GM18505 (cell line): ENCODE results near the gene ZNF491.
"Not testable (repeated sequence)": the region's sequence is repeated elsewhere in the genome, so short reads cannot be mapped to it uniquely, and the experiment has no call there.

Experiments
- ATAC-seq: cut with Tn5 transposase; IDR thresholded peaks from one replicate; pipeline ENCODE4 v1.9.1; 2021; ENCODE audit not compliant: unreplicated experiment
- POLR2A ChIP-seq: IDR thresholded peaks from 4 replicates; pipeline ENCODE4 v1.6.1; 2011; ENCODE audit warnings: borderline replicate concordance; ENCODE audit not compliant: insufficient read depth, insufficient read length; ENCODE audit errors: extremely low read depth

Gene ZNF491

GRCh38 chr19:11832253-11832912 is 34.1 kb downstream of the ZNF491 start:
- ATAC-seq, result no peak
- no peak for TF ChIP-seq POLR2A

- no peak for TF ChIP-seq POLR2A
- ATAC-seq, result no peak
Observed at GRCh38 chr19:11833541-11833940, 35.2 kb downstream of the ZNF491 start.

GRCh38 chr19:11835626-11836066 is 37.3 kb downstream of the ZNF491 start:
- ATAC-seq, result not testable (repeated sequence)

- ATAC-seq, result no peak
Observed at GRCh38 chr19:11843722-11844121, 45.4 kb downstream of the ZNF491 start.

GRCh38 chr19:11847615-11848014 is 49.3 kb downstream of the ZNF491 start:
- not testable (repeated sequence) for ATAC-seq

More at GRCh38 chr19:11843722-11844121, 45.4 kb downstream of the ZNF491 start:
- no peak for TF ChIP-seq POLR2A

GRCh38 chr19:11848200-11848593 is 49.9 kb downstream of the ZNF491 start:
- TF ChIP-seq POLR2A, result no peak
- ATAC-seq, result peak; percentile 23

- ATAC-seq, result peak; percentile 82
- TF ChIP-seq POLR2A, result peak; percentile 72
Observed at GRCh38 chr19:11848594-11849469, 50.5 kb downstream of the ZNF491 start, which contains the start of gene ZNF439. Gene ZNF439 (plus strand): TSS chr19:11848726. CDS start chr19:11848868, 142 bp downstream.

- ATAC-seq, result not testable (repeated sequence)
Observed at GRCh38 chr19:11850289-11850688, 52.0 kb downstream of the ZNF491 start.

- no peak for ATAC-seq
- TF ChIP-seq POLR2A, result no peak
Observed at GRCh38 chr19:11853358-11853757, 55.0 kb downstream of the ZNF491 start.

GRCh38 chr19:11856596-11857250 is 58.4 kb downstream of the ZNF491 start:
- ATAC-seq, result no peak

More at GRCh38 chr19:11856596-11857250, 58.4 kb downstream of the ZNF491 start:
- TF ChIP-seq POLR2A, result no peak
